ENCODE data around the gene PKD1L1. TPM values are rescaled to one million over a fixed set of nuclear protein-coding genes. Genes with fewer than 3 reads are reported as not detected.

Gene PKD1L1
- total RNA-seq, 2 experiments from 2014 or later: 0.02 to 0.05 TPM

- H3K9me3 Mint-ChIP-seq: peaks cover 3% of the 10 kb centered on the region
- CTCF ChIA-PET: interaction anchor here (1.3 kb wide), 1 partner anchor 26 kb away, joined by 3 read pairs; no protein-coding TSS in a partner anchor
- intact Hi-C loops (cut with micrococcal nuclease): no loop called here
Observed at GRCh38 chr7:47771990-47772360, 176.3 kb downstream of the PKD1L1 start.

GRCh38 chr7:47771336-47771989 lies 176.8 kb downstream of the PKD1L1 start:
- CTCF ChIA-PET: interaction anchor here (1.3 kb wide), 1 partner anchor 27 kb away, joined by 3 read pairs; no protein-coding TSS in a partner anchor
- no peaks in the 10 kb centered on the region for H3K27me3 Mint-ChIP-seq (ENCODE audit: low read depth)
- H3K27ac Mint-ChIP-seq: no peak overlapping the region
- no peak overlapping the region for H3K4me3 Mint-ChIP-seq
- intact Hi-C loops (cut with micrococcal nuclease): no loop called here
- H3K9me3 Mint-ChIP-seq: peaks cover 3% of the 10 kb centered on the region
- no peak for DNase-seq
- no peaks in the 10 kb centered on the region for H3K4me1 Mint-ChIP-seq (ENCODE audit: low read depth)
- no peaks in the 10 kb centered on the region for H3K36me3 Mint-ChIP-seq (ENCODE audit: low read depth)

More at GRCh38 chr7:47771990-47772360, 176.3 kb downstream of the PKD1L1 start:
- no peak overlapping the region for H3K27ac Mint-ChIP-seq
- H3K36me3 Mint-ChIP-seq (ENCODE audit: low read depth): no peaks in the 10 kb centered on the region
- no peaks in the 10 kb centered on the region for H3K4me1 Mint-ChIP-seq (ENCODE audit: low read depth)
- H3K4me3 Mint-ChIP-seq: no peak overlapping the region
- no peak for DNase-seq
- no peaks in the 10 kb centered on the region for H3K27me3 Mint-ChIP-seq (ENCODE audit: low read depth)

GRCh38 chr7:47766126-47766525 lies 182.1 kb downstream of the PKD1L1 start:
- no peaks in the 10 kb centered on the region for H3K36me3 Mint-ChIP-seq (ENCODE audit: low read depth)
- intact Hi-C loops (cut with micrococcal nuclease): no loop called here
- H3K27me3 Mint-ChIP-seq (ENCODE audit: low read depth): no peaks in the 10 kb centered on the region
- CTCF ChIA-PET: no interaction called here
- H3K27ac Mint-ChIP-seq: no peak overlapping the region
- no peak overlapping the region for H3K4me3 Mint-ChIP-seq
- peaks cover 3% of the 10 kb centered on the region for H3K9me3 Mint-ChIP-seq
- H3K4me1 Mint-ChIP-seq (ENCODE audit: low read depth): no peaks in the 10 kb centered on the region
- DNase-seq: no peak

- intact Hi-C loops (cut with micrococcal nuclease): no loop called here
- Mint-ChIP-seq H3K36me3 (ENCODE audit: low read depth) (no peaks in the 10 kb centered on the region), H3K4me1 (ENCODE audit: low read depth) (no peaks in the 10 kb centered on the region), H3K4me3 (no peak overlapping the region), H3K9me3 (peaks cover 3% of the 10 kb centered on the region), H3K27me3 (ENCODE audit: low read depth) (no peaks in the 10 kb centered on the region), H3K27ac (no peak overlapping the region)
- no peak for DNase-seq
- CTCF ChIA-PET: no interaction called here
Observed at GRCh38 chr7:47765373-47765979, 182.8 kb downstream of the PKD1L1 start.

- DNase-seq: no peak
- no peaks in the 10 kb centered on the region for H3K27me3 Mint-ChIP-seq (ENCODE audit: low read depth)
- CTCF ChIA-PET: no interaction called here
- H3K9me3 Mint-ChIP-seq: peaks cover 3% of the 10 kb centered on the region
- H3K27ac Mint-ChIP-seq: no peak overlapping the region
- no peak overlapping the region for H3K4me3 Mint-ChIP-seq
- no peaks in the 10 kb centered on the region for H3K4me1 Mint-ChIP-seq (ENCODE audit: low read depth)
- no peaks in the 10 kb centered on the region for H3K36me3 Mint-ChIP-seq (ENCODE audit: low read depth)
- intact Hi-C loops (cut with micrococcal nuclease): no loop called here
Observed at GRCh38 chr7:47764746-47765145, 183.5 kb downstream of the PKD1L1 start.

- Mint-ChIP-seq H3K9me3 (peaks cover 3% of the 10 kb centered on the region), H3K27me3 (ENCODE audit: low read depth) (no peaks in the 10 kb centered on the region), H3K4me3 (no peak overlapping the region), H3K27ac (no peak overlapping the region), H3K36me3 (ENCODE audit: low read depth) (no peaks in the 10 kb centered on the region), H3K4me1 (ENCODE audit: low read depth) (no peaks in the 10 kb centered on the region)
- CTCF ChIA-PET: no interaction called here
- intact Hi-C loops (cut with micrococcal nuclease): no loop called here
- no peak for DNase-seq
Observed at GRCh38 chr7:47763063-47763974, 184.9 kb downstream of the PKD1L1 start.

- no peak overlapping the region for H3K27ac Mint-ChIP-seq
- no peak for DNase-seq
- no peaks in the 10 kb centered on the region for H3K27me3 Mint-ChIP-seq (ENCODE audit: low read depth)
- intact Hi-C loops (cut with micrococcal nuclease): no loop called here
- CTCF ChIA-PET: no interaction called here
- H3K36me3 Mint-ChIP-seq (ENCODE audit: low read depth): no peaks in the 10 kb centered on the region
- H3K4me3 Mint-ChIP-seq: no peak overlapping the region
- no peaks in the 10 kb centered on the region for H3K9me3 Mint-ChIP-seq
- no peaks in the 10 kb centered on the region for H3K4me1 Mint-ChIP-seq (ENCODE audit: low read depth)
Observed at GRCh38 chr7:47762746-47763062, 185.6 kb downstream of the PKD1L1 start.

GRCh38 chr7:47762207-47762606 lies 186.1 kb downstream of the PKD1L1 start:
- intact Hi-C loops (cut with micrococcal nuclease): no loop called here
- Mint-ChIP-seq H3K36me3 (ENCODE audit: low read depth) (no peaks in the 10 kb centered on the region), H3K27me3 (ENCODE audit: low read depth) (peaks cover 2% of the 10 kb centered on the region), H3K4me1 (ENCODE audit: low read depth) (no peaks in the 10 kb centered on the region), H3K4me3 (no peak overlapping the region), H3K9me3 (no peaks in the 10 kb centered on the region), H3K27ac (no peak overlapping the region)
- CTCF ChIA-PET: no interaction called here
- no peak for DNase-seq

GRCh38 chr7:47759056-47759706 lies 189.1 kb downstream of the PKD1L1 start:
- DNase-seq: no peak

GRCh38 chr7:47758546-47758945 lies 189.7 kb downstream of the PKD1L1 start:
- Mint-ChIP-seq H3K9me3 (no peaks in the 10 kb centered on the region), H3K36me3 (ENCODE audit: low read depth) (no peaks in the 10 kb centered on the region), H3K27ac (no peak overlapping the region), H3K4me1 (ENCODE audit: low read depth) (no peaks in the 10 kb centered on the region), H3K27me3 (ENCODE audit: low read depth) (peaks cover 7% of the 10 kb centered on the region), H3K4me3 (no peak overlapping the region)
- CTCF ChIA-PET: no interaction called here
- intact Hi-C loops (cut with micrococcal nuclease): no loop called here
- no peak for DNase-seq

More at GRCh38 chr7:47759056-47759706, 189.1 kb downstream of the PKD1L1 start:
- H3K9me3 Mint-ChIP-seq: no peaks in the 10 kb centered on the region
- H3K4me1 Mint-ChIP-seq (ENCODE audit: low read depth): no peaks in the 10 kb centered on the region
- no peak overlapping the region for H3K4me3 Mint-ChIP-seq
- H3K27me3 Mint-ChIP-seq (ENCODE audit: low read depth): peaks cover 6% of the 10 kb centered on the region
- intact Hi-C loops (cut with micrococcal nuclease): no loop called here
- H3K27ac Mint-ChIP-seq: no peak overlapping the region
- CTCF ChIA-PET: interaction anchor here (0.5 kb wide), 1 partner anchor 1015 kb away, joined by 3 read pairs; no protein-coding TSS in a partner anchor
- no peaks in the 10 kb centered on the region for H3K36me3 Mint-ChIP-seq (ENCODE audit: low read depth)

GRCh38 chr7:47757921-47758411 lies 190.3 kb downstream of the PKD1L1 start:
- H3K9me3 Mint-ChIP-seq: no peaks in the 10 kb centered on the region
- H3K36me3 Mint-ChIP-seq (ENCODE audit: low read depth): no peaks in the 10 kb centered on the region
- no peak overlapping the region for H3K4me3 Mint-ChIP-seq
- intact Hi-C loops (cut with micrococcal nuclease): no loop called here
- no peak for DNase-seq
- H3K27ac Mint-ChIP-seq: no peak overlapping the region
- CTCF ChIA-PET: no interaction called here
- no peaks in the 10 kb centered on the region for H3K4me1 Mint-ChIP-seq (ENCODE audit: low read depth)
- peaks cover 10% of the 10 kb centered on the region for H3K27me3 Mint-ChIP-seq (ENCODE audit: low read depth)

- intact Hi-C loops (cut with micrococcal nuclease): no loop called here
- H3K4me3 Mint-ChIP-seq: no peak overlapping the region
- CTCF ChIA-PET: interaction anchor here (0.9 kb wide), 1 partner anchor 52 kb away, joined by 3 read pairs; no protein-coding TSS in a partner anchor
- peaks cover 10% of the 10 kb centered on the region for H3K27me3 Mint-ChIP-seq (ENCODE audit: low read depth)
- no peaks in the 10 kb centered on the region for H3K9me3 Mint-ChIP-seq
- DNase-seq: no peak
- H3K27ac Mint-ChIP-seq: no peak overlapping the region
- H3K36me3 Mint-ChIP-seq (ENCODE audit: low read depth): no peaks in the 10 kb centered on the region
- no peaks in the 10 kb centered on the region for H3K4me1 Mint-ChIP-seq (ENCODE audit: low read depth)
Observed at GRCh38 chr7:47756636-47757035, 191.6 kb downstream of the PKD1L1 start.
